ENCODE data around the gene DHRS13. TPM values are rescaled to one million over a fixed set of nuclear protein-coding genes. Genes with fewer than 3 reads are reported as not detected.
A peak's percentile ranks its signal among the peaks of the same experiment; 100 is the strongest.

DHRS13 gene
- total RNA-seq, 1 donor from 2014 or later: 8.2 TPM

- Mint-ChIP-seq H3K36me3 (ENCODE audit: low read depth, unreplicated experiment) (peaks cover 24% of the 10 kb centered on the region), H3K9me3 (ENCODE audit: unreplicated experiment) (no peaks in the 10 kb centered on the region), H3K27ac (ENCODE audit: unreplicated experiment) (no peak overlapping the region), H3K27me3 (ENCODE audit: unreplicated experiment) (peaks cover 2% of the 10 kb centered on the region), H3K4me1 (ENCODE audit: unreplicated experiment) (peaks cover 18% of the 10 kb centered on the region), H3K4me3 (ENCODE audit: unreplicated experiment) (peak overlapping the region; percentile 94)
- DNase-seq (ENCODE audit: low spot score): peak; percentile 50
- TF ChIP-seq CTCF (IDR thresholded peaks at IDR 0.05; ENCODE audit: unreplicated experiment): no peak
Observed at GRCh38 chr17:28950017-28950751, 47.3 kb upstream of the DHRS13 start.

- peak; percentile 52 for DNase-seq (ENCODE audit: low spot score)
- Mint-ChIP-seq H3K27ac (ENCODE audit: unreplicated experiment) (peak overlapping the region; percentile 82), H3K36me3 (ENCODE audit: low read depth, unreplicated experiment) (peaks cover 28% of the 10 kb centered on the region), H3K4me1 (ENCODE audit: unreplicated experiment) (peaks cover 20% of the 10 kb centered on the region), H3K27me3 (ENCODE audit: unreplicated experiment) (peaks cover 2% of the 10 kb centered on the region), H3K4me3 (ENCODE audit: unreplicated experiment) (peak overlapping the region; percentile 94), H3K9me3 (ENCODE audit: unreplicated experiment) (no peaks in the 10 kb centered on the region)
- TF ChIP-seq CTCF (IDR thresholded peaks at IDR 0.05; ENCODE audit: unreplicated experiment): no peak
Observed at GRCh38 chr17:28949185-28950016, 46.5 kb upstream of the DHRS13 start.

GRCh38 chr17:28948873-28949184 is 46.0 kb upstream of the DHRS13 start:
- H3K27ac Mint-ChIP-seq (ENCODE audit: unreplicated experiment): peak overlapping the region; percentile 82
- H3K27me3 Mint-ChIP-seq (ENCODE audit: unreplicated experiment): peaks cover 2% of the 10 kb centered on the region
- H3K9me3 Mint-ChIP-seq (ENCODE audit: unreplicated experiment): no peaks in the 10 kb centered on the region
- peaks cover 28% of the 10 kb centered on the region for H3K36me3 Mint-ChIP-seq (ENCODE audit: low read depth, unreplicated experiment)
- DNase-seq (ENCODE audit: low spot score): no peak
- H3K4me1 Mint-ChIP-seq (ENCODE audit: unreplicated experiment): peaks cover 20% of the 10 kb centered on the region
- peak overlapping the region; percentile 94 for H3K4me3 Mint-ChIP-seq (ENCODE audit: unreplicated experiment)
- no peak for TF ChIP-seq CTCF (IDR thresholded peaks at IDR 0.05; ENCODE audit: unreplicated experiment)

- TF ChIP-seq CTCF (IDR thresholded peaks at IDR 0.05; ENCODE audit: unreplicated experiment): no peak
- H3K9me3 Mint-ChIP-seq (ENCODE audit: unreplicated experiment): no peaks in the 10 kb centered on the region
- H3K27ac Mint-ChIP-seq (ENCODE audit: unreplicated experiment): peak overlapping the region; percentile 82
- no peak for DNase-seq (ENCODE audit: low spot score)
- H3K27me3 Mint-ChIP-seq (ENCODE audit: unreplicated experiment): peaks cover 2% of the 10 kb centered on the region
- H3K4me3 Mint-ChIP-seq (ENCODE audit: unreplicated experiment): peak overlapping the region; percentile 94
- H3K4me1 Mint-ChIP-seq (ENCODE audit: unreplicated experiment): peaks cover 20% of the 10 kb centered on the region
- peaks cover 28% of the 10 kb centered on the region for H3K36me3 Mint-ChIP-seq (ENCODE audit: low read depth, unreplicated experiment)
Observed at GRCh38 chr17:28948342-28948741, 45.5 kb upstream of the DHRS13 start.

GRCh38 chr17:28947639-28948038 is 44.8 kb upstream of the DHRS13 start:
- Mint-ChIP-seq H3K9me3 (ENCODE audit: unreplicated experiment) (no peaks in the 10 kb centered on the region), H3K4me3 (ENCODE audit: unreplicated experiment) (peak overlapping the region; percentile 94), H3K27me3 (ENCODE audit: unreplicated experiment) (peaks cover 2% of the 10 kb centered on the region), H3K4me1 (ENCODE audit: unreplicated experiment) (peaks cover 20% of the 10 kb centered on the region), H3K27ac (ENCODE audit: unreplicated experiment) (peak overlapping the region; percentile 64), H3K36me3 (ENCODE audit: low read depth, unreplicated experiment) (peaks cover 28% of the 10 kb centered on the region)
- no peak for TF ChIP-seq CTCF (IDR thresholded peaks at IDR 0.05; ENCODE audit: unreplicated experiment)
- DNase-seq (ENCODE audit: low spot score): no peak
